ENCODE measurements around the gene CELA2A. TPM values are rescaled to one million over a fixed set of nuclear protein-coding genes. Genes with fewer than 3 reads are reported as not detected.

CELA2A gene
- total RNA-seq, 2 experiments from 2014 or later: not detected

- BruUV-seq (replicated peaks): no TSS peak
- Histone ChIP-seq H3K27ac (ENCODE audit: low read depth, low read length, poor library complexity, severe bottlenecking) (no peak overlapping the region), H3K4me3 (ENCODE audit: low read depth, low read length, poor library complexity, severe bottlenecking) (no peak overlapping the region), H3K79me2 (ENCODE audit: insufficient read depth, low read depth, low read length) (no peaks in the 10 kb centered on the region), H3K9me3 (ENCODE audit: low read length) (no peaks in the 10 kb centered on the region), H4K20me1 (ENCODE audit: insufficient read depth, low read length) (no peaks in the 10 kb centered on the region), H2AFZ (ENCODE audit: low read length) (no peak overlapping the region), H3K4me2 (ENCODE audit: low read length) (no peak overlapping the region), H3K4me1 (ENCODE audit: insufficient read depth, low read length, poor library complexity, severe bottlenecking) (no peaks in the 10 kb centered on the region), H3K9me2 (ENCODE audit: insufficient read depth, low read length) (no peaks in the 10 kb centered on the region), H3K36me3 (ENCODE audit: insufficient read depth, low read length) (no peaks in the 10 kb centered on the region)
- intact Hi-C loops (cut with micrococcal nuclease; ENCODE audit: unreplicated experiment): no loop called here
- DNase-seq (ENCODE audit: low spot score): no peak
- CTCF ChIA-PET (ENCODE audit: unreplicated experiment): no interaction called here
- TF ChIP-seq EZH2phosphoT487 (IDR thresholded peaks at IDR 0.05; ENCODE audit: borderline replicate concordance, low read depth, low read length) (no peak), CTCF (conservative IDR thresholded peaks at IDR 0.05; ENCODE audit: low read length) (no peak)
- POLR2A ChIA-PET: interaction anchor here (0.5 kb wide), 1 partner anchor 22 kb away, joined by 6 read pairs; no protein-coding TSS in a partner anchor
These were observed 19.6 kb upstream of the CELA2A start for GRCh38 chr1:15436881-15437442.

GRCh38 chr1:15439325-15439724 lies 17.2 kb upstream of the CELA2A start:
- H3K4me1 ChIP-seq (ENCODE audit: insufficient read depth, low read length, poor library complexity, severe bottlenecking): no peaks in the 10 kb centered on the region
- no peak overlapping the region for H2AFZ ChIP-seq (ENCODE audit: low read length)
- ChIA-PET CTCF (ENCODE audit: unreplicated experiment) (no interaction called here), POLR2A (no interaction called here)
- no peaks in the 10 kb centered on the region for H3K9me2 ChIP-seq (ENCODE audit: insufficient read depth, low read length)
- BruUV-seq (replicated peaks): no TSS peak
- TF ChIP-seq EZH2phosphoT487 (IDR thresholded peaks at IDR 0.05; ENCODE audit: borderline replicate concordance, low read depth, low read length): no peak
- DNase-seq (ENCODE audit: low spot score): no peak
- no peak overlapping the region for H3K4me2 ChIP-seq (ENCODE audit: low read length)
- no peak overlapping the region for H3K4me3 ChIP-seq (ENCODE audit: low read depth, low read length, poor library complexity, severe bottlenecking)
- no peaks in the 10 kb centered on the region for H3K9me3 ChIP-seq (ENCODE audit: low read length)
- no peaks in the 10 kb centered on the region for H3K36me3 ChIP-seq (ENCODE audit: insufficient read depth, low read length)
- H3K79me2 ChIP-seq (ENCODE audit: insufficient read depth, low read depth, low read length): no peaks in the 10 kb centered on the region
- no peak overlapping the region for H3K27ac ChIP-seq (ENCODE audit: low read depth, low read length, poor library complexity, severe bottlenecking)
- no peaks in the 10 kb centered on the region for H4K20me1 ChIP-seq (ENCODE audit: insufficient read depth, low read length)
- intact Hi-C loops (cut with micrococcal nuclease; ENCODE audit: unreplicated experiment): no loop called here

- Histone ChIP-seq H3K4me3 (ENCODE audit: low read depth, low read length, poor library complexity, severe bottlenecking) (no peak overlapping the region), H3K79me2 (ENCODE audit: insufficient read depth, low read depth, low read length) (no peaks in the 10 kb centered on the region), H4K20me1 (ENCODE audit: insufficient read depth, low read length) (no peaks in the 10 kb centered on the region), H3K9me2 (ENCODE audit: insufficient read depth, low read length) (no peaks in the 10 kb centered on the region), H3K4me1 (ENCODE audit: insufficient read depth, low read length, poor library complexity, severe bottlenecking) (no peaks in the 10 kb centered on the region), H2AFZ (ENCODE audit: low read length) (no peak overlapping the region), H3K4me2 (ENCODE audit: low read length) (no peak overlapping the region), H3K27ac (ENCODE audit: low read depth, low read length, poor library complexity, severe bottlenecking) (no peak overlapping the region), H3K9me3 (ENCODE audit: low read length) (no peaks in the 10 kb centered on the region), H3K36me3 (ENCODE audit: insufficient read depth, low read length) (no peaks in the 10 kb centered on the region)
- ChIA-PET CTCF (ENCODE audit: unreplicated experiment) (no interaction called here), POLR2A (no interaction called here)
- intact Hi-C loops (cut with micrococcal nuclease; ENCODE audit: unreplicated experiment): no loop called here
- no TSS peak for BruUV-seq (replicated peaks)
- DNase-seq (ENCODE audit: low spot score): no peak
- no peak for TF ChIP-seq CTCF (conservative IDR thresholded peaks at IDR 0.05; ENCODE audit: low read length)
- TF ChIP-seq EZH2phosphoT487 (IDR thresholded peaks at IDR 0.05; ENCODE audit: borderline replicate concordance, low read depth, low read length): no peak
These were observed 16.2 kb upstream of the CELA2A start for GRCh38 chr1:15440357-15440756.
